Stimulated activated CD4-positive, alpha-beta T cell treated with anti-CD3 and anti-CD28 coated beads, Interleukin-2, amount 100 ng/mL, for 48 hours (primary cell): Measurements from ENCODE around the gene BABAM2.
"Not testable (repeated sequence)": the region's sequence is repeated elsewhere in the genome, so short reads cannot be mapped to it uniquely, and the experiment has no call there.

Experiments
- DNase-seq, 2 donors: peaks; one replicate each; pipeline ENCODE4 v3.0.0-alpha.2; 2020

The BABAM2 gene

DNA sequence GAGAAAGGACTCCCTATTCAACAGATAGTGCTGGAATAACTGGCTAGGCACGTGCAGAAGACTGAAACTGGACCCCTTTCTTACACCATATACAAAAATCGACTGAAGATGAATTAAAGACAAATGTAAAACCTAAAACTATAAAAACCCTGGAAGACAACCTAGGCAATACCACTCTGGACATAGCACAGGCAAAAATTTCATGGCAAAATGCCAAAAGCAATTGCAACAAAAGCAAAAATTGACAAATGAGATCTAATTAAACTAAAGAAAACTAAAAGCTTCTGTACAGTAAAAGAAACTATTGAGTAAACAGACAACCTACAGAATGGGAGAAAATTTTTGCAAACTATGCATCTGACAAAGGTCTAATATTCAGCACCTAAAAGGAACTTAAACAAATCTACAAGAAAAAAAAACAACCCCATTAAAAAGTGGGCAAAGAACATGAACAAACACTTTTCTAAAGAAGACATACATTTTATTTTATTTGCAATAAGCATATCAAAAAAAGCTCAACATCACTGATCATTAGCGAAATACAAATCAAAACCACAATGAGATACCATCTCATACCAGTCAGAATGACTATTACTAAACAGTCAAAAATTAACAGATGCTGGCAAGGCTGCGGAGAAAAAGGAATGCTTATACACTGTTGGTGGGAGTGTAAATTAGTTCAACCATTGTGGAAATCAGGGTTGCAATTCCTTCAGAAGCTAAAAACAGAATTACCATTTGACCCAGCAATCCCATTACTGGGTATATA, 8.5 kb upstream of the BABAM2 start:
- not testable (repeated sequence) for DNase-seq

DNA sequence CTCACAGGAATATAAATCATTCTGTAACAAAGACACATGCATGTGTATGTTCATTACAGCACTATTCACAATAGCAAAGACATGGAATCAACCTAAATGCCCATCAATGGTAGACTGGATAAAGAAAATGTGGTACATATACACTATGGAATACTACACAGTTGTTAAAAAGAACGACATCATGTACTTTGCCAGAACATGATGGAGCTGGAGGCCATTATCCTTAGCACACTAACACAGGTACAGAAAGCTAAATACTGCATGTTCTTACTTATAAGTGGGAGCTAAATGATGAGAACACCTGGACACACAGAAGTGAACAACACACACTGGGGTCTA, 8.0 kb upstream of the BABAM2 start:
- DNase-seq = not testable (repeated sequence)

DNA sequence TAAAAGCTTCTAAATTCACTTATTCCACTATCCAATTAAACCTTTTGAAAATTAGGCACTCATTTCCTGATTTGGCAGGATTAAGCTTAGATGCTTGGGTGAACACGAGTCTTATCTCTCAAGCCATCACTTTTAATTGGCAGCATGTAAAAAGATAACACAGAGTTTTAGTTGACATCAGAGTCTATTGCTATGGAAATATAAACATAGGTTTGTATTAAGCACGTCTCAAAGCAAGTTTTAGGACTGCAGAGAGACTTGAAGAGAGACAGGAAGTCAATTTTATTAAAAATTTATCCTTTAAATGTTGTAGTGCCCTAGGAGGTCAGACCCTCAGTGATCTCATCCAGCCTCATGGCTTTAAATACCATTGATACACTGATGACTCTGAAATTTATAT, 5.9 kb upstream of the BABAM2 start:
- DNase-seq = no peak

DNA sequence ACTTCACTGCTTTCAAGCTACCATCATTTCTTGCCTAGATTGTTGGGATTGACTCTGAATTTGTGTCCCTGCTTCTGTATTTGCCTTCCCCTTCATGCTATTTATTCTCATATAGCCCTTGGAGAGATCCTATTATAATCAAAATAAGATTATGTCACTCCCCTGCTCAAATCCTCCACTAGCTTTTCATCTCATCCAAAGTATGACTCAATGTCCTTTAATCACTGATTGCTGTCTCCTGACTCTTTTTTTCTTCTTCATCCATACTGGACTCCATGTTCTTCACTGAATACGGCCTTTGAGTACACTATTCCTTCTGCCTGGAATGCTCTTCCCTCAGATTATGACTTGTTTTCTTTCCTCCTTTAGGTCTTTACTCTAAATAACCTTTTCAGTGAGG, 5.3 kb upstream of the BABAM2 start:
- no peak for DNase-seq

DNA sequence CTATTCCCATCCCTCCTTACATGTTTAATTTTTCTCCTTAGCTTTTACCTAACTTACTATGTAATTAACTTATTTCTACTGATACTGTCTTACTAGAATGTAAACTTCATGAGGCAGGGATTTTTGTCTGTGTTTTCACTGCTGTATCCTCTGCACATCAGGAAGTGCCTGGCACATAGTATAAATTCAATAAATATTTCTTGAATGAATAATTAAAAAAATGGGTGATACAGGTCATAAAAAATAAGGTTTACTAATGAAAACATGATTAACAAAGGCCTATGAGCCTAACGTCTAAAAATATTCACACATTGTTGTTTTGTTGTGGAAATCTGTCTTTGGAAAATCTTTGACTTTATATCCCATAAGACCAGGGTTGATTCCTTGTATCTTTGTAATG, 4.9 kb upstream of the BABAM2 start:
- DNase-seq = no peak

DNA sequence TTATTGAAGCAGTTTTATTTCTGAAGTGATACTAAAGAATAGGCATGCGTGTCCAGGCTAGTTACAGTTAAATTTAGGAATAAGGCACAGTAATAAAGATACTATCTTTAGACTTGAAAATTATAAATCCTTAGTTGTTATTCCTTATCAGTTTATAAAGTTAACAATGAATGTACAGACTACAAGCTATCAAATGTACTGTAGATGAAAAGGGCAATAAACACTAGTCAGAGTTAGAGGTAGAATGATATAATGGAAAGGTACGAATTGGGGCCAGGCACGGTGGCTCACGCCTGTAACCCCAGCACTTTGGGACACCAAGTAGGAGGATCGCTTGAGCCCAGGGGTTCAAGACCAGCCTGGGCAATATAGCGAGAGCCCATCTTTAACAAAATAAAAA, 4.2 kb upstream of the BABAM2 start:
- DNase-seq = no peak

DNA sequence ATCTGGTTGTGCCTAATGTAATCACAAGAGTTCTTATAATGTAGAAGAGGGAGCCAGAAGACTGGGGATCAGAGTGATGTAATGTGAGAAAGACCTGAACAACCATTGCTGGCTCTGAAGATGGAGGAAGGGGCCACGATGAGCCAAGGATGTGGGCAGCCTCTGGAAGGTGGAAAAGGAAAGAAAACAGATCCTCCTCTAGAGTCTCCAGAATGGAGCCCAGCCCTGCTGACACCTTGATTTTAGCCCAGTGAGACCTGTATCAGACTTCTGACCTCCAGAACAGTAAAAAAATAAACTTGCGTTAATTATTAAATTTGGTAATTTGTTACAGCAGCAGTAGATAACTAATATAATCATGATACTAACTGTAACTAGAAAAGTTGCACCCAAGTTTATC, 3.4 kb upstream of the BABAM2 start:
- DNase-seq = no peak

DNA sequence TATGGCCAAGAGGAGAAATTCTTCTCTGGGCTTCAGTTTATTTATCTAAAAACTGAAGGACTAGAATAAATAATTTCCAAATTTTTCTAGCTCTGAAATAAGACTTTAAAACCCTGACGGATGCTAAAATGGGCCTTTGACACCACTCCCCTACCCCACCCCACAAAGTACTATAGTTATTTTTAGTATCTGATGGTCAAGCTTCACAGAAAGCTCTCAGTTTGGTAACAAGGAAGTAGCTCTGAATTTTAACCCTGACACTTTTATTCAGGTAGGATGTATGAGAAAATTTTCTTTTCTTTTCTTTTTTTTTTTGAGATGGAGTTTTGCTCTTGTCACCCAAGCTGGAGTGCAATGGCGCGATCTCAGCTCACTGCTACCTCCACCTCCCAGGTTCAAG, 2.7 kb upstream of the BABAM2 start:
- no peak for DNase-seq

DNA sequence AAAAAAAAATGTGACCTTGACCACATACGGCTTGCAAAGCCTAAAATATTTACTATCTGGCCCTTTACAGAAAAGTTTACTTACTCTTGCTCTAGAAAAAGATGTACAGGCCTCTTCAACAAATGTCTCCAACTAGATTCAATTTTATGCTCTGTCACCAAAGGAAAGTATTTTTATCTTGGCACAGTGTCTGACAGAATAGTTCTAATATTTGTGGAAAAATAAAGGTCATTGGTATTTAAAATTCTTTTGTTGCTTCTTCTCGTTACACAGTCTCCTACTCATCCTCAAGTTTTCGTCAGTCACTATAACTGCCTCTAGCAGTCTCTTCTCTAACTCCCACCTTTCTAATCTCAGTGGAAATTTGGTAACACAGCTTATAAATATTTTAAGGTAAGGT, 1.7 kb upstream of the BABAM2 start:
- no peak for DNase-seq

DNA sequence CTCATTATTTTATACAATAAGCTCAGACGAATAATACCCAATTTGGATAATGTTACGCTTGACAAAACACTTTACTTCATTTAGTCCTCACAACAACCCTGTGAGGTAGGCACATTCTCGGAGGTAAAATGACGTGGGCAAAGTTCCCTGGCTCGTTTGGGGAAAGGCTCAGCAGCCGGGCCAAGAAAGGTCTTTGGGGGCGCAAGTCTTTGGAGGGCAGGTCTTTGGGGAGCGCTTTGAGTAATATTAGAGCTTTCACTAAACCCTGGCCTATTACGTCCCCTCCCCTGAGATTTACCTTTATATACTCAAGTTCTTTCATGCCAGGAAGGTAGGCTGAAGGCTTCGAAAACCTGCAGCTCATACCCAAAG, 769 bp upstream of the BABAM2 start:
- no peak for DNase-seq

DNA sequence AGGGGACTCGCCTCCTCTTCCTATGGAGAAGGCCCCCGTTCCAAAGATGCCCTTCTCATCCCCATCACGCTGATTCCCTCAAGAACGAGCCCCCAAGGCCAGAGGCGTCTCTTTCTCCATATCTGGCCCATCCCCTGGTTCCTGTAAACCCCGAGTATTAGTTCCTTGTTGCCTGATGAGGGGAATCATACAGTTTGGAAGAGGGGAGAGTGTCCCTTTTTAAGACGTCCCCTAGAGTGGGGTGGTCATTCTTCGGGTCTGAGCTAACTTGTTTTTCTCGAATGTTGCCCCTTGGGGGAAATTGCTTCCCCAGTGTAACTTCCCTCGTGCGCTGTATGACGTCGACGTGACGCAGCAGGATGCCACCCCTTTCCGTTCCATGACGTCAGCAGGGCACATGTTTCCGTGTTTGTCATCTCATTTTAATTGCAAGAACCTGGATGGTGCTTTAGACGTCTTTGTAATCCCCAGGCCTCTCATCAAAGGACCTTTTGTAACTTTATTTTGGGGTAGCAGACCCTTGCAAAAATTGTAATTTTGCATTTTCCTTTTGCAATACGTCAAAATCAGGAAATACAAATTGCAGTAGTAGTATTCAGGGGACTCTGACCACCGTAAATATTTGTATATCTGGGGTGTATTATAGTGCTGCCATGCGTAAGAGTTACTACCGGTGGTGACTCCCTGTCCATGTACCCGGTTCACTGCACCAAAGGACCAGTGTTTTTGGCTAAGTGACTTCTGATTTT, 569 bp downstream of the BABAM2 start:
- peak; percentile 79 to 81 for DNase-seq

DNA sequence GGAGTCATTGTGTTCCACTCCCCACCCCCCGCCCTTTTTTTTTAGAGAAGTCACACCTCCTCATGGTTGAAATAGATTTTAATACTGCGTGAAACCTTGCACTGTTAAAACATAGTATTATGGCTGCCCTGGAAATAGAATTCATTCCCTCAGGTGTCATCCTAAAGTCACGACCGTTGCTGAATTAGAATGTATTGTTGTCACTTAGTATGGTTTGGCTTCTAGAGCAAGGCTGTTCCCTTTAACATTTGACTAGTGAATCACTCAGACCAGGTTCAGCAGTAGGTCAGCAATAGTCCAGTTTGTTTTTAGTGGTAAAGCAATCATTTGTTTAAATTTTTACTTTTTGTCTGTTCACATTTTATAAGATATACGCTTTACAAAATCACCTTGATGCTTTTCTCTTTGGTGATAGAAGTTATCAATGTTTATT, 1.2 kb downstream of the BABAM2 start:
- DNase-seq = no peak

DNA sequence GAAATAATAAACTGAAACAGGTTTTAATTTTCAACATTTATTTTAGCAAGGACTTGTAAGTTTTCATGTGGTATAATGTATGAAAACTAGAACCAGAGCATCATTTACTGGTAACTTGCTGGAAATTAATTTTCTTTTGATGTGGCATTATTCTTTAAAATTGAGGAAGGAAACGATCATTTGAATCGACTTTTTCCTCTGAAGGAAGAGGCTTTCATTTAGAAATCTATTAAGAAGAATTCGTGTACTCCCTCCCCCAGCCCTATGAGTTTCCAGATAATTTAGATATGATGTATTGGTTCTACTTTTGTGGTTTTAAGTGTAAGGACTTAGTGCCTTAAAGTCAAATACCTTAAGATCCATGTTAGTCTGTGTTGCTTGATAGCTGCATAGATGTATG, 2.5 kb downstream of the BABAM2 start:
- no peak for DNase-seq

DNA sequence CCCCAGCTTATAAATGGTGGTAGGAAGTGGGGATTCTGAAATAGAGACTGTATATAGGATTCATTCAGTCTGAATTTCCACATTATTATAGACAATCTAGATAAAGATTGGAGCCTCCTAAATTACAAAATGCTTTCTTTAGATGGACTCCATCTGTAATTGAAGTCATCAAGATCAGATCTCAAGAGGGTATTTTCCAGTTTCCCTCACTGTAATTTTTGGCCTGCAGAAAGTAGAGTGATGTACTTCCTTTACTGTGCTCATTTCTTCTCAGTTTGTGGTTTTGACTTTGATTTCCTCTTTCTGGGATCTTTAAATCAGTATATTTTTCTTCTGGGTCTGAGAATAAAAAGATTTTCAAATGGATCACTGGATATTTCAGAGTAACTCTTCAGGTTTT, 7.2 kb downstream of the BABAM2 start:
- DNase-seq = no peak

DNA sequence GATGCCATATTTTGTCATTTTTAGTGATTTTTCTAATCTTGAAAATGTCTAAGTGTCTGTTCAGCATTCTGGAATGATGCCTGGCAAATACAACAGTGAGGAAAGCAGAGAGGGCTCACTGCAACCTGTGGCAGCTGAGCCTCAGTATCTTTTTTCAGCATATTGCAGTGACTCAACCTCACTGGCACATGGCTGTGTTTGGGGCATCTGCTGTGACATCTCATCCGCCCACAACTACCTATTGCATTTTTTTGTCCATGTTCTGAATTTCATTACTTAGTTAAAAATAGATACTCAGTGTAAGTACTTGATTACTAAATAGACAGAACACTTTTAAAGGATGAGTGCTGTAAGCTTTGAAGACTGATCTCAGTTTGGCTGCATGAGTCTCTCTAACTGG, 10.7 kb downstream of the BABAM2 start:
- DNase-seq = peak; percentile 15 to 21

DNA sequence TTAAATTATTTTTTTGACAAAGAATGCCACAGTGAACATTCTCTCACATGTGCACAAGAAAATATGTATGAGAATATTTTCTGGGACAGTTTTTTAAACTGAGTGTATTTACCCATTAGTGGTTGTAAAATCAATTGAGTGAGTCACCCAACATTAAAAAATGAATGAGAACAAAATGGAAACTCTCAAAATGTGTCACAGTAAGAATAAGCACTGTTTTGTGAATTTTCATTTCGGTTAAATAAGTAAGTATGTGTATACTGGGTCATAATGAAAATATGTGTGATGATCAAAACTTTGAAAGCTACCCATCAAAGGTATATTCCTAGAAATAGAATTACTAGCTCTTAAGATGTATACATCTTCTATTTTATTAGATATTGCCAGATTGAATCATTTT, 11.6 kb downstream of the BABAM2 start:
- no peak for DNase-seq

DNA sequence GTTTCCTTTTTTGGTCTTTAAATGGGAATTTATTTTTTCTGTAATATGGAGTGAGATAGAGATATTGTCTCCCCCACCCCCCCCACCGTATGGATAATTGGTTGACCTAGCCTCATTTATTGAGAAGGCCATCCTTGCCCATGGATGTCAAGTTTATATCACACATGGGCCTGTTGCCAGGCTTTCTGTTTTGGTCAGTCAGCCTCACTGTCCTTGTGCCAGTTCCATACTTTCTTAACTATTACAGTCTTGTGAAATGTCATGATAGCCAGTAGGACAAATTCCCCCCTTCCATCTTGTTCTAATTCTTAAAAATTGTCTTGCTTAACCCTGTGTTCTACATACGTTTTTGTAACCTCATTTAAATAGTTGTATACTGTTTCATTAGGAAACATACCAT, 12.5 kb downstream of the BABAM2 start:
- DNase-seq = no peak

DNA sequence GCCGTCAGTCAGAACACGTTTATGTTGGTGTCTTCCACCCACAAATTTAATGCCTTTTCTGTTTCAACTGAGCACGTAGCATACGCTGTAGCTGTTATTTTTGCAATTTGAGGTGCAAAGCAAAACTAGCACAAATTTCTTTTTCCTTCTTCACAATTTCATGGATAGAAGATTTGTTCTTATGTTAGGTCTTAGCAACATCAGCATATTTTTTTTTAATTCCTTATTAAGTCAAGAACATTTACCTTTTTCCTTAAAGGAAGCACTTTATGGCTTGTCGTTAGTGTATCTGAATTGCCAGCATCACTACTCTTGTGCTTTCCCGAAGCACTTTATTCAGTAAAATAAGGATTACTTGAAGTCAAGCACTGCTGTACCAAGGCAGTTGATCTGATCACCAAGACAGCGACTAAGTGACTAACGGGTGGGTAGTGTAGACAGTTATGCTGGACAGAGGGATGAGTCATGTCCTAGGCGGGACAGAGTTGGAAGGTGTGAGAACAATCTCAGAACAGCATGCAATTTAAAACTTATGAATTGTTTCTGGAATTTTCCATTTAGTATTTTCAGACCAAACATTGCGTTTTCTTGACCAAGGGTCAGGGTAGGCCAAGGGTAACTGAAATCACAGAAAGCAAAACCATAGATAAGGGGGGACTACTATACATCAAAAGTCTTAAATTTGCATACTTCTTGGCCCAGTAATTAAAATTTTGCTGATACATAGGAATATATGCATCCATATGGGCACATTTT, 13.3 kb downstream of the BABAM2 start:
- DNase-seq = no peak

DNA sequence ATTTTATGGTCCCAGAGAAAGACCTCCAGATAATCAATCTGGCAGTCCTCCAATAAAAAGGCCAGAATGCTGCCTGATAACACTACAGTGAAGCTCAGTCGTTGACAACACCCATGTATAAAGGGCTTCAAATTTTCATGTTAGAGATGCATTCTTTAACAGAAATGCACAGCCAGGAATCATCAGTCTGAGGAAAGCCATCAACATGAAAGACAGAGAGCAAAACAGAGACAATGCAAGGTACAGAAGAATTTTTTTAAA, 13.8 kb downstream of the BABAM2 start:
- DNase-seq = no peak

DNA sequence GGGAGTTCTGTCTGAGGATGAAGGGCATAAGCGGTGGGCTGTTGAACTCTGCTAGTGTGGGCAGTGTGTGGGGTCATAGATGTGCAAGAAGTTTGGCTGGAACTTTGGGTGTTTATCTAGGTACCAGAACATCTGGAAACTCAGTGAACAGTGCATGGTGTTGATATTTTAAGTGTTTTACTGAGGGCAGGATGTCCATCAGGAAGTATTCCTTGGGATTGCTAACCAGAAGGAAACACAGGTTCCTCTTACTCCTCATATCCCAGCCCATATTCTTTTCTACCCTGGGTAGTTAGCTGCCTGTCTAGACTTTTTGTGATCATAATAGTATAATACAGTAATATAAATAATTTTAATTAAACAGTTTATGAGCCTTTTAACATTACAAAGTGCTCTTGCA, 15.5 kb downstream of the BABAM2 start:
- no peak for DNase-seq

DNA sequence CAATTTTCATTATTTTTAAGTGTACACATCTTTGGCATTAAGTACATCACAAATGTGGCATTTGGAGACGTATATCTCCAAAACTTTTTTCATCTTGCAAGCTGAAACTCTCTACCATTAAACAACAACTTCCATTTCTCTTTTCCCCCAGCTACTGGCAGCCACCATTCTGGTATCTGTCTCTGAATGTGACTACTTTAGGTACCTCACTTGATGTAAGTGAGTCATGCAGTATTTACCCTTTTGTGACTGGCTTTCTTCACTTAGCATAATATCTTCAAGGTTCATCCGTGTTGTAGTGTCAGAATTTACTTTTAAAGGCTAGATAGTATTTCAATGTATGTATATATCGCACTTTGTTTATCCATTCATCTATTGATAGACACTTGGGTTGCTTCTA, 17.0 kb downstream of the BABAM2 start:
- no peak for DNase-seq

DNA sequence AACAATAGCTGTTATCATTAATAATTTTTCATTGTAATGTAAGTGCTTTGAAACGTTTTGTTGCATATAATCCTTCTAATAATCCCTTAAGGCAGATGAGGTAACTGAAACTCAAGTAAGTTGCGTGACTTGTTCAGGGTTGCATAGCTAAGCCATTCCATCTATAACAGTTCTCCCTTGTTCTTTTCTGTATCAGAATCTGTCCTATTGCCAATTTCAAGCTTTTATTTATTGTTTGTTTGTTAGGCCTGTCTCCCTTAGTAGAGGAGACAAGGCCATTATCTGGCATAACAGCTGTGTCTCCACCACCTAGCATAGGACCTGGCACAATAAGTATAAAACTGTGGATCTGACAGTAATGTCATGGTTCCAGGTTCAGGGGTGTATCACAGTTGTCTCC, 19.4 kb downstream of the BABAM2 start:
- DNase-seq = no peak

DNA sequence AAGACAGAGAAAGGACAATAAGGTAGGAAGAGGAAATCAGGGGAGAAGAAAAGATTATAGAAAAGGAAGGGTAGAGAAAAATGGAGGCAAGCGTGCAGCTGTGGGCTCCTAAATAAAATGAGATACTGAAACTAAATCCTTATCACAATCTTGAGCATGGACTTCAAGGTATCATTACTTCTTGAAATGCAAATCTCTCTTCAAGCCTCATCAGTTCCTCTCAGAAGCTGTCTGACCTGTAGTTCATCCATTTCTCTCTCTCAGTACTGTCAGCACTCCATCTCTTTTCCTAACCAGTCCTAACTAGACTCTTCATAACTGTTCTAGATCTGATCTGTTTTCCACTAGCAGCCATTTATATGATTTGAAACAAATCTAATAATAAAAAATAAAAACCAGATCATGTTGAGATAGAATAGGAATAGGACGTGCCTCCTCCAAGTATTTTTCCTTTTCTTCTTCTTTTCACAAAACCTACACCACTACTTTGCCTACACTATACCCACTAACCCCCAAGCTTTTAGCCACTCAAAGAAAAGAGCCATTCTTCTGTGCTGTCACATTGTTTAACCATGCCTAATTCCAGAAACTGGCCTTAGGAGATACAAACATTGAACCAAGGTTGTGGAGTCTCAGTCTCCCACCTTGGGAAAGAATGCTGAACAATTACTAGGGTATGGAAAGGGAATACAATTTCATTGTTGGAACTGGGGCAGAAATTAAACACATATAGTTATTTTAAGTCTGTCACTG, 21.1 kb downstream of the BABAM2 start:
- no peak for DNase-seq

DNA sequence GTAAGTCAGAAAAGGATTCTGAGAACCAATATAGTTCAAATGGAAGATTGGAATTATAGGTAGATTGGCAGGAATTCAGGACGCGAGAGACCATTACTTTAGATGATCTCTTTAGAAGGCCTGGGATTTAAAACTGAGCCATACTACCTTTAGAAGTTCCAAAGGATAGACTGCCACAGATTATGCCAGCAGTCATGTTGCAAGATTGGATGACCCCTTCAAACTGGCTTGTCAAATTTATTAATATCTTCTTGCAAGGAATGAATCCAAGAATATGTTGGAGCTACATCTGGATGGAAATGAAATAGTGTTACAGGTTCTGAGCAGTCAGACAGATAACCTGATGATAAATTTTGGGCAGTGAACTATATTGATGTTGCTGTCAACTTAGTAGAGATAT, 22.0 kb downstream of the BABAM2 start:
- DNase-seq = no peak
